Prostate gland (tissue), 2 donors: ENCODE data around the gene NAP1L4.

ENCODE experiments used
- POLR2A ChIP-seq: fragments of 450-650 bp; IDR thresholded peaks from one replicate; pipeline ENCODE4 v1.6.1; 2016; ENCODE audit warnings: antibody characterized with exemption, mild to moderate bottlenecking
- POLR2AphosphoS5 ChIP-seq: sonication (generic); formaldehyde crosslinking; IDR thresholded peaks from one replicate; pipeline ENCODE4 v1.6.1; 2017; ENCODE audit warnings: antibody characterized with exemption
- TF ChIP-seq, protein P1 (sequence below), 4 experiments: fragments of 200-600 bp in 2 of 4; fragments of 450-650 bp in 2 of 4; sonication (generic) in 2 of 4; IDR thresholded peaks; 1 replicate in 3 of 4; 2 replicates in 1 of 4; pipeline ENCODE4 v1.5.1; 2016 to 2019; ENCODE audit warnings: antibody characterized with exemption in 4 of 4, mild to moderate bottlenecking in 2 of 4, moderate library complexity in 2 of 4

DNA sequence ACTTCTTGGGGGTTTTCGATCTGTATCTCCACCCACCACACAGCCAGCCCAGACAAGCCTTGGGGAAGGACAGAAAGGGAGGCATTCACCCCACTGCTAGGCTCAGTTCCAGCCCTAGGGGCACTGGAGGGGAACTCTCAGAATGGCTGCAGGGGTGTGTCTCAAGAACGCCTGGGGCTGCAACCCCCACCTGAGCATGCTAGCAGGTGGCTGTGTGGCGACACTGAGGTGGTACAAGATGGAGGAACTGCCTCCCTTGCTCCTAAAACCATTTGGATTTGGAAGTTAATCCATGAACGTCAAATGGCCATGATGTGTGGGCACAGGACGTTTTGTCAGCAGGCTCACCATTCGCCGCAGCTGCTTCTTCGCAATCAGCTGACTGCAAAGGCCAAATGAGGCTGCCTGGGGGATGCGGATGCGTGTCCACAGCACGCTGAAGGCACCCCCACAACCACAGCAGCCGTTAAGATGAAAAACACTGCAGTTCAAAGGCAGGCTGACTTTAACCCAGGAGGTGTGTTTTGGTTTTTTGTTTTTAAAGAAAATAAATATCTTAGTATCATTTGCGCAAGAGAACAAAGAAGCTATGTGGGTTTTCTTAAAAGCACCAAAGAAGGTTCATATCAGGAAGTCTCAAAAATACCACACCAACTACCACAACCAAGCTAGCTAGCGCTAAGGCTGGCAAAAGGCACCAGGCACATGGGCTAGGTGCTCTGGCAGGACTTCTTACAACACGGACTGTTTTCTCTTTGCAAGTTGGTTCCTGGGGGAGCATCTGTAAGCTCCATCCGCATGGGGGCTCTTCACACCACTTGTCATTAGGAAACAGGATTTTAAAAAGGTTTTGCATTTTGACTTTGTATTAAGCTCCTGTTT, 22.2 kb upstream of the NAP1L4 start:
- TF ChIP-seq, protein P1, sequence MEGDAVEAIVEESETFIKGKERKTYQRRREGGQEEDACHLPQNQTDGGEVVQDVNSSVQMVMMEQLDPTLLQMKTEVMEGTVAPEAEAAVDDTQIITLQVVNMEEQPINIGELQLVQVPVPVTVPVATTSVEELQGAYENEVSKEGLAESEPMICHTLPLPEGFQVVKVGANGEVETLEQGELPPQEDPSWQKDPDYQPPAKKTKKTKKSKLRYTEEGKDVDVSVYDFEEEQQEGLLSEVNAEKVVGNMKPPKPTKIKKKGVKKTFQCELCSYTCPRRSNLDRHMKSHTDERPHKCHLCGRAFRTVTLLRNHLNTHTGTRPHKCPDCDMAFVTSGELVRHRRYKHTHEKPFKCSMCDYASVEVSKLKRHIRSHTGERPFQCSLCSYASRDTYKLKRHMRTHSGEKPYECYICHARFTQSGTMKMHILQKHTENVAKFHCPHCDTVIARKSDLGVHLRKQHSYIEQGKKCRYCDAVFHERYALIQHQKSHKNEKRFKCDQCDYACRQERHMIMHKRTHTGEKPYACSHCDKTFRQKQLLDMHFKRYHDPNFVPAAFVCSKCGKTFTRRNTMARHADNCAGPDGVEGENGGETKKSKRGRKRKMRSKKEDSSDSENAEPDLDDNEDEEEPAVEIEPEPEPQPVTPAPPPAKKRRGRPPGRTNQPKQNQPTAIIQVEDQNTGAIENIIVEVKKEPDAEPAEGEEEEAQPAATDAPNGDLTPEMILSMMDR (IDR thresholded peaks at IDR 0.05) = no peak
- TF ChIP-seq POLR2AphosphoS5 = no peak
- no peak for TF ChIP-seq POLR2A
